Stimulated activated CD4-positive, alpha-beta T cell treated with anti-CD3 and anti-CD28 coated beads, TNF-alpha, amount 100 ng/mL, for 4 hours (primary cell): Measurements from ENCODE around the gene LRCH2.

Experiments
- DNase-seq, 3 experiments: peaks; one replicate each; pipeline ENCODE4 v3.0.0-alpha.2; 2020; ENCODE audit warnings: low read depth in 3 of 3

The LRCH2 gene

DNA sequence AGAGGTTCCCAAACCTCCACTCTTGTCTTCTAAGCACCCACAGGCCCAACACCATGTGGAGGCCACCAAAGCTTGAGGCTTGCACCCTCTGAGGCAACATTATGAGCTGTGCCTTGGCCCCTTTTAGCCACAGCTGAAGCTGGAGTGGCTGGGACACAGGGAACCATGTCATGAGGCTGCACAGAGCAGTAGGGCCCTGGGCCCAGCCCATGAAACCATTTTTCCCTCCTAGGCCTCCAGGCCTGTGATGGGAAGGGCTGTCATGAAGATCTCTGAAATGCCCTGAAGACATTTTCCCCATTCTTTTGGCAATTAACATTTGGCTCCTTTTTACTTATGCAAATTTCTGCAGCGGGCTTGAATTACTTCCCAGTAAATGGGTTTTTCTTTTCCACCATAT is 29.9 kb downstream of the LRCH2 start:
- DNase-seq, result no peak

DNA sequence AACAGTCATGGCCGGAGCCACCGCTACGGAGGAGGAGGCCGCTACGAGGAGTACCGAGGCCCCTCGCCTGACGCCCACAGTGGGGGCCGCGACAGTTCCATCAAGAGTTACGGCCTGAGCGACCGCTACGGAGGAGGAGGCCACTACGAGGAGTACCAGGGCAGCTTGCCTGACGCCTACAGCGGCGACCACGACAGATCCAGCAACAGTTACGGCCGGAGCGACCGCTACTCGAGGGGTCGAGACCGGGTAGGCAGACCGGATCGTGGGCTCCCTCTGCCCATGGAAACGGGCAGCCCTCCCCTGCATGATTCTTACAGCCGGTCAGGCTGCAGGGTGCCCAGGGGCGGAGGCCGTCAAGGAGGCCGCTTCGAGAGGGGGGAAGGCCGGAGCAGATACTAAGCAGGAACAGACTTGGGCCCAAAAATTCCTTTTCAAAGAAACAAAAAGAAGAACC is 41.6 kb downstream of the LRCH2 start:
- no peak for DNase-seq

DNA sequence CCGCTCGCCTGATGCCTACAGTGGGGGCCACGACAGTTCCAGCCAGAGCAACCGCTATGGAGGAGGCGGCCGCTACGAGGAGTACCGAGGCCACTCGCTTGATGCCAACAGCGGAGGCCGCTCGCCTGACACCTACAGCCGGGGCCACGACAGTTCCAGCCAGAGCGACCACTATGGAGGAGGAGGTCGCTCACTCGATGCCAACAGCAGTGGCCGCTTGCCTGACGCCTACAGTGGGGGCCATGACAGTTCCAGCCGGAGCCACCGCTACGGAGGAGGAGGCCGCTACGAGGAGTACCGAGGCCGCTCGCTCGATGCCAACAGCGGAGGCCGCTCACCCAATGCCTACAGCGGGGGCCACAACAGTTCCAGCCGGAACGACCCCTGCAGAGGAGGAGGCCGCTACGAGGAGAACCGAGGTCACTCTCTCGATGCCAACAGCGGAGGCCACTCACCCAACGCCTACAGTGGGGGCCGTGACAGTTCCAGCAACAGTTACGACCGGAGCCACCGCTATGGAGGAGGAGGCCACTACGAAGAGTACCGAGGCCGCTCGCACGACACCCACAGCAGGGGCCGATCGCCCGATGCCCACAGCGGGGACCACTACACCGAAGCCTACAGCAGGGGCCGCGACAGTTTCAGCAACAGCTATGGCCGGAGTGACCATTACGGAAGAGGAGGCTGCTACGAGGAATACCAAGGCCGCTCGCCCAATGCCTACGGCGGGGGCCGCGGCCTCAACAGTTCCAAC is 42.2 kb downstream of the LRCH2 start:
- DNase-seq, result no peak

DNA sequence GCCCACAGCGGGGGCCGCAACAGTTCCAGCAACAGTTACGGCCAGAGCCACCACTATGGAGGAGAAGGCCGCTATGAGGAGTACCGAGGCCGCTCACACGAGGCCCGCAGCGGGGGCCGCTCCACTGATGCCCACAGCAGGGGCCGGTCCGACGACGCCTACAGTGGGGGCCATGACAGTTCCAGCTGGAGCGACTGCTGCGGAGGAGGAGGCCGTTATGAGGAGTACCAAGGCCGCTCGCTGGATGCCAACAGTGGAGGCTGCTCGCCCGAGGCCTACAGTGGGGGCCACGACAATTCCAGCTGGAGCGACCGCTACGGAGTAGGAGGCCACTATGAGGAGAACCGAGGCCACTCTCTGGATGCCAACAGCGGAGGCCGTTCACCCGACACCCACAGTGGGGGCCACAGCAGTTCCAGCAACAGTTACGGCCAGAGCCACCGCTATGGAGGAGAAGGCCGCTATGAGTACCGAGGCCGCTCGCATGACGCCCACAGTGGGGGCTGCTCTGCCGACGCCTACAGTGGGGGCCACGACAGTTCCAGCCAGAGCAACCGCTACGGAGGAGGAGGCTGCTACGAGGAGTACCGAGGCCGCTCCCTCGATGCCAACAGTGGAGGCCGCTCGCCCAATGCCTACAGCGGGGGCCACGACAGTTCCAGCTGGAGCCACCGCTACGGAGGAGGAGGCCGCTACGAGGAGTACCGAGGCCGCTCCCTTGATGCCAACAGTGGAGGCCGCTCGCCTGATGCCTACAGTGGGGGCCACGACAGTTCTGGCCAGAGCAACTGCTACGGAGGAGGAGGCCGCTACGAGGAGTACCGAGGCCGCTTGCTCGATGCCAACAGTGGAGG is 43.0 kb downstream of the LRCH2 start:
- DNase-seq, result no peak

DNA sequence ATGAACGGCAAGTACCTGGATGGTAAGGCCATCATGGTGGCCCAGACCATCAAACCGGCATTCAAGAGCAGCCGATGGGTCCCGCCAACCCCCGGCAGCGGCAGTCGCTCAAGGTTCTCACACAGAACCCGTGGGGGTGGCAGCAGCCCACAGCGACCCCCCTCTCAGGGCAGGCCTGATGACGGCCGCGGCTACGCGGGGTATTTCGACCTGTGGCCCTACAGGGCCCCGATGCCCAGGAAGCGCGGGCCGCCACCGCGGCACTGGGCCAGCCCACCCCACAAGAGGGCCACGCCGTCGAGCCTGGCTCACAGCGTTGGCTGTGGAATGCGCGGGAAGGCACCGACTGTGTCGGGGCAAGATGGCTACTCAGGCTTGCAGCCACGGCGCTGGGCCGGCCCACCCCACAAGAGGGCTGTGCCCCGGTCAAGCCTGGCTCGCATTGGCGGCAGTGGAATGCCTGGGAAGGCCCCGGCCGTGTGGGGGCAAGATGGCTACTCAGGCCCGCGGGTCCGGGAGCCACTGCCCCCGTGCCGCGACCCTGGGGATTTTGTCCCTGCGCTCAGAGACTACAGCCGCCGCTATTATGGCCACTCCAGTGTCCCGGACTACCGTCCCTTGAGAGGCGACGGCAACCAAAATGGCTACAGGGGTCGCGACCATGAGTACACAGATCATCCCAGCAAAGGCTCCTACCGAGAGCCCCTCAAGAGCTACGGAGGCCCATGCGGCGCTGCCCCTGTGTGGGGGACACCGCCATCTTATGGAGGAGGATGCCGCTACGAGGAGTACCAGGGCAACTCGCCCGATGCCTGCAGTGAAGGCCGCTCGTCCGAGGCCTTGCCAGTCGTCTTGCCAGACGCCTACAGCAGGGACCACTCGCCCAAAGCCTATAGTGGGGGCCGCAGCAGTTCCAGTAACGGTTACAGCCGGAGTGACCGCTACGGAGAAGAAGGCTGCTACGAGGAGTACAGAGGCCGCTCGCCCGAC is 44.0 kb downstream of the LRCH2 start:
- no peak for DNase-seq

DNA sequence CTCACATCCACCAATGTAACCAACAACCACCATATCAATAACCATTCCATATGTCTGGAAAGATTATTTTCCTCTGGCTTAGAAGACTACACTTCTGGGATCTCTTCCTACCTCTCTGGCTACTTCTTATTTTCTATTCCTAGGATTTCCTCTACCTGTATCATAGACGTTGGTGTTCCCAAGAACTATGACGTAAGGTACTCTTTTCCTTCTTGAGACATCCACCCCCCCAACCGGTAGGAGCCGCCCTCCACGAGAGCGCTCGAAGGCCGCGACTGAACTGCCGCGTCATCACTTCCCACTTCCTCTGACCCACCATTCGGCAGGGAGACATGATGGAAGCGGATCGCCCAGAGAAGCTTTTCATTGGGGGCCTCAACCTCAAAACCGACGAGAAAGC is 44.8 kb downstream of the LRCH2 start, which contains the start of gene RBMXL3:
TSS of gene RBMXL3 (plus strand) at position 301 of the 400 bp plus-strand sequence. CDS start at position 333, 32 bp downstream.
- DNase-seq, result no peak

DNA sequence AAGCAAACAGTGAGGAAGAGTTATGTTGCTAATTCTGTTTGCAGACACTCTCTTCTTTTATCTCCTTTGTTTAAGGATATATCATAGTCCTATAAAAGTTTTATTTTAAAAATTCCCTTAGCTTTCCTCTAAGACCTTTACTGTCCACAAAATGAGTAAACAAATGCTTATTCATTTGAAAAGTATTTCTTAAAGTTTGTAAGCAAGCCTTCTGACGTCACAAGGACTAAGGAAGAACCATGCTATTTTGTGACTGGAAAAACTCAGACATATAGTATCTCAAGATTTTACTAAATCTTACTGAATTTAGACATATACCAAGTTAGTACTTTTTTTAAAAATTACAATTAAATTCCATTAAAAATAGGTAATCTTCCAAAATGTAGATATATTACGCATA is 49.9 kb downstream of the LRCH2 start:
- no peak for DNase-seq

DNA sequence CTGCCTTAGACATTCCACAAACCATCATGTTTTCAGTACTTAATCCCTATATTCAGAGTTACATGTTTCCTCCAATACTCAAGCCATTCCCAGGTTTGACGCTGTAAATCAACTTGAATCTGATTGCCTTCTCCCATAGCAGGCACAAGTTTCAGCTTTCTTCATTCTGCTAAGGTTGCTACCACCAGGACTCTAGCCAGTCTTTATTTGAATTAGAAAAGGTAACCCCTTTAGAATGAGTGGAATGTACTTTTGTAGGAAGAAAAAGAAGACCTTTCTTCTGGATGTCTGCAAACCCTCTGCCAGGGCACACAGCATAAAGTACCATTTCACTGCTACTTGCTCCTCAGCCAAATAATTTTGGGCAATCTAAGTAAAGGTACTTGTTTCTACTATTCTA is 55.4 kb downstream of the LRCH2 start:
- DNase-seq, result no peak

DNA sequence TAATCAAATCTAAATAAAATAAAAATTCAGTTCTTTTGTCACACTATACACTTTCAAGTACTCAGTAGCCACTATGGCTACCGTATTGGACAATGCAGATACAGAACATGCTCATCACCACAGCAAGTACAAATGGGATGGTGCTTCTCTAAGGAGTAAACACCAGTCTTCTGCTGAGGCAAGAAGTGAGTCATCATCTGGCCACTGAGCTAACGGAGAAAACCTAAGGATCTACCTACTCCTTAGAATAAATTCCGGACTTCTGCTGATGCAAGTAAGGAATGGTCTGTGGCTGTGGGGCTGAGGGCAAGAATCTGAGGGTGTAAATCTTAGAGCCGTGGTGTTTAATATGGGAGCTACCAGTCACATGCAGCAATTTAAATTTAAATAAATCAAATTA is 56.0 kb downstream of the LRCH2 start:
- DNase-seq, result no peak

DNA sequence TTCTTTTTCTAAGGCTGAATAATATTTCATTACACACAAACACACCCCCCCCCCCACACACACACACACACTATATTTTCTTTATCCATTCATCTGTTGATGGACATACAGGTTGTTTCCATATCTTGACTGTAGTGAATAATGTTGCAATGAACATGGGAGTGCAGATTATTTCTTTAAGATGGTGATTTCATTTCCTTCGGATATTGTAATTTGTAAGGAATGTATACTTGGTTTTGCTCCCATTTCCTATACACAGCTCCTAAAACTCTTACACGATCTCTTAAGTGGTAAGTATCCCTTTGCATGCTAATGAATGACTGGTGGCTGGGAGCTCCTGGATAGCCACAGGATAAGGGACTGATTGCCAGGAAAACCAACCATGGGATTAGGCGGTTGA is 59.3 kb downstream of the LRCH2 start:
- no peak for DNase-seq

DNA sequence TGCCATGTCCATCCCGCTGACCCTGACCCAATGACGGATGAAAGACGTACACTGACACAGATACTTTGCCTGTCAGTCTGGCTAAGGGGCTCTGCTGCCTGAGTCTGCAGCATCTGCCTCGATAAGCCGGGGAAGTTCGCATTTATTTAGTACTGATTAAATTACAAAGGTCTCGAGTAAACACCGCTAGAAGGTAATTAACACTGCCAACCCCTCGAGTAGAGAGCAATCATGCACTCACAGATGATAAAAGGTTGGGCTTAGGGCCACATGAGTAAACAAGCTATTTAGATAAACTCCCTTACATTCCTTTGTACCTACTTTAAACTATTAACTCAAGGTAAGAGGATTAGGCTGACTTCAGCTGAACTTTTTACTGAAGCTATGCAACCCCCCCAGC is 60.7 kb downstream of the LRCH2 start:
- DNase-seq, result no peak

DNA sequence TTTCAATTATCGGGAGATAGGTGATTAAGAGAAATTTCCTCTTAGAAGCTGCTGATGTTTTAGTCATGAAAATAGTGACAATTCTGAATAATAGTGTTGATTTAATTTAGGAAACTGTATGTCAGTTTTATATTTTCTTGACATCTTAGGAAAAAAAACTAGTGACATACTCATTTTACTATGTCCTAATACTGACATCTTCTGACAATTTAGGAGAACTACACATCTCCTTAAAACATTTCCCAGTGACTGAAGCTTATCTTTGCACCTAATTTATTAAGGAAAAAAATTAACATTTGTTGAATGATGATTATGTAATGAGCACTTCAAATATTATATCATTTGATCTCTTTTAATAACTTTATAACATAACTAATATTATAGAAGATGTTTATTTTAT is 86.7 kb downstream of the LRCH2 start:
- no peak for DNase-seq

DNA sequence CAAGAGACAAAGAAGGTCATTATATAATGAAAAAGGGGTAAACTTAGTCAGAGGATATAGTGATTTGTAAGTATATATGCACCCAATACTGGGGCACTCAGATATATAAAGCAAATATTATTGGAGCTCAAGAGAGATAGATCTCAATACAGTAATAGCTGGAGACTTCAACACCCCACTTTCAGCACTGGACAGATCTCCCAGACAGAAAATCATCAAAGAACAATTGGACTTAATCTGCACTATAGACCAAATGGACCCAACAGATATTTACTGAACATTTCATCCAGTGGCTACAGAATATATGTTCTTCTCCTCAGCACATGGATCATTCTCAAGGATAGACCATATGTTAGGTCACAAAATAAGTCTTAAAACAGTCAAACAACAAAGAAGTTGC is 91.8 kb downstream of the LRCH2 start:
- DNase-seq, result no peak

DNA sequence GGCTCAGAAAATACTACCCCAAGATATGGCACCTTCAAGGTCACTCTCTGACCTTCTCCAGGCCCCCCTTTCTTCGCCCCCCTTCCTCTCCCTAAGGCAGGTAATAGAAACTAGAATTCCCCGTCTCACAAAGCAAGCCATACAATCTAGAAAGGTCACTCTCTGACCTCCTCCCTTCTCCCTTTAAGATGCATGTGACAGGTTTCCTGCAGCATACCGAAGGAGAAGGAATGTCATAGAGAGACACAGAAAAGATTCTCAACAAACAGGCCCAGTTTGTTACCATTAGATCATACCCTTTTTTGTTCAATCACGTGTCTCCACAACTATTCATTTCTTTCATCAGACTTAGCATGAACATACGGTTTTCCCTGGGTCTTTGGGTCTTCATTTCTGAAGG is 95.9 kb downstream of the LRCH2 start:
- no peak for DNase-seq

DNA sequence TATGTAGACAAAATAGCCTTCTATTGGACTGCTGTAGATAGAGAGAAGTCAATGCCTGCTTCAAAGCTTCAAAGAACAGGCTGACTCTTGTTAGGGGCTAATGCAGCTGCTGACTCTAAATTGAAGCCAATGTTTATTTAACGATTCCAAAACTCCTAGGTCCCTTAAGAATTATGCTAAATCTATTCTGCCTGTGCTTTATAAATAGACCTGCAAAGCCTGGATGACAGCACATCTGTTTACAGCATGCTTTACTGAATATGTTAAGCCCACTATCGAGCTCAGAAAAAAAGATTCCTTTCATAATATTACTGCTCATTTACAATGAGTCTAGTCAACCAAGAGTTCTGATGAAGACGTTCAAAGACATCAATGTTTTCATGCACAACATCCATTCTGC is 99.5 kb downstream of the LRCH2 start:
- no peak for DNase-seq

DNA sequence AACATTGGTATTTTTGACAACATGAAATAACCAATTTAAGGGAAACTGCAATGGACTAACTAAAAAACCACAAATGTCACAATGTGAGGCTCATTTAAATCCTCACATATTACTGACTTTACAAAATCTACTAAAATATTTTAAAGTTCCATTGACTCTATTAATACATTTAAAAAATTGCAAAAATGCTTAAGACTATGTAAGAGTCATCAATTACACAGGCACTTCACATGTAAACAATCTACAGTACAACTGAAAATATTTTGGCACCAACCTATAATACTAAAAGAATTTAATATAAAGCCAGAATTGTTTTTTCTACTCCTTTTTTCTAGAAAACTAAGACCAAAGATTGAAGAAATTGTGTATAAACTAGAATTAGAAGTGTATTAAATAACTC is 121.5 kb downstream of the LRCH2 start:
- no peak for DNase-seq

DNA sequence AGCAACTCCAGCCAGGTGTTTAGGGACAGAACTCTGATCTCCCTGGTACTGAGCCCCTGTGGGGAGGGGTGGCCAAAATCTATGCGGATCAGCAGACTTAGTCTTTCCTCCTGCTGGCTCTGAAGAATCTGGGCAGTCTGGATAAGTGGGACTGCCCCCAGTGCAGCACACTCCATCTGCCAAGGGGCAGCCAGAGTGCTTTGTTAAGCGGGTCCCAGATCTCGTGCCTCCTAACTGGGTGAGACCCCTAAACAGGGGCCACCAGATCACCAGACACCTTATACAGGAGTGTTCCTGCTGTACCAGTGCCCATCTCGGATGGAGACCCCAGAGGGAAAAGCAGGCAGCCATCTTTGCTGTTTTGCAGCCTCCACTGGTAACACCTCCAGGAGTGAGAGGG is 135.0 kb downstream of the LRCH2 start:
- no peak for DNase-seq

DNA sequence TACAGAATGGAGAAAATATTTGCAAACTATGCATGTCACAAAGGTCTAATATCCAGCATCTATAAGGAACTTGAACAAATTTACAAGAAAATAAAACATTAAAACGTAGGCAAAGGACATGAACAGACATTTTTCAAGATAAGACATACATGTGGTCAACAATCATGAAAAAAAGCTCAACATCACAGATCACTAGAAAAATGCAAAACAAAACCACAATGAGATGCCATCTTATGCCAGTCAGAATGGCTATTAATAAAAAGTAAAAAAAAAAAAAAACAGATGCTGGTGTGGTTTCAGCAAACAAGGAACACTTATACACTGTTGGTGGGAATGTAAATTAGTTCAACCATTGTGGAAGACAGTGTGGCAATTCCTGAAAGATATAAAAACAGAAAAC is 140.7 kb downstream of the LRCH2 start:
- DNase-seq, result no peak

DNA sequence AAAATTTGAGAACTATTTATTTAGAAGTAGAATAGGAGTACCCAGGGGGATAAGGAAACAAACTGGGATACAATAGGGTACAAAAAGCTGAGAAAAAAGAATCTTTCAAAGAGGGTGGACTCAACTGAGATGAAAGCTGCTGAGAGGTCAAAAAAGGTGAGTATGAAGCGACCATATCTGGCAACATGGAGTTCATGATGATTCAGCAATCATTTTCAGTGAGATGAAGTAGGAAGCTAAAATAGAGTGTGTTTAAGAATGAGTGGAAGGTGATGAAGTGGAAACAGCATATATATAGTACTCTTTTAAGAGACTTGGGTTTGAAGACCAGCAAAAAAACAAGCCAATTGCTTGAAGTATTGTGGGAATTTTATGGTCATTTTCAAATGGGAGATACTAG is 144.5 kb downstream of the LRCH2 start:
- no peak for DNase-seq

DNA sequence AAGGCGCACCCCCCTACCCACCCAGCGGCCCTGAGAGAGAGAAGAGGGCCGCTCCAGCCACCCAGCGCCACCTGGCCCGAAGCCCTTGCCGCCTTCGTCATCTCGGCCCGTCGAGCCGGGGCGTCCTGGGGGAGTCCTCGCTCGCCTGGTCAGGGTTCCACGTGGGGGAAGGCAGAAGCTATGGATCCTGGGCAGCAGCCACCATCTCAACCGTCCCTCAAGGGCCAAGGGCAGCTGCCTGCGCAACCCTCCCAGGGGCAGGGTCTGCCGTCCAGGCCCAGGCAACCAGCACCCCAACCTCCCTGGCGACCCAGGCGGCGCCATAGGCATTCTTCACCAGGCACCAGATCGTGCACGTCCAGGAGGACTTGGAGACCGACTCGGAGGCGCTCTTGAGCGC is 165.0 kb downstream of the LRCH2 start:
- DNase-seq, result no peak

DNA sequence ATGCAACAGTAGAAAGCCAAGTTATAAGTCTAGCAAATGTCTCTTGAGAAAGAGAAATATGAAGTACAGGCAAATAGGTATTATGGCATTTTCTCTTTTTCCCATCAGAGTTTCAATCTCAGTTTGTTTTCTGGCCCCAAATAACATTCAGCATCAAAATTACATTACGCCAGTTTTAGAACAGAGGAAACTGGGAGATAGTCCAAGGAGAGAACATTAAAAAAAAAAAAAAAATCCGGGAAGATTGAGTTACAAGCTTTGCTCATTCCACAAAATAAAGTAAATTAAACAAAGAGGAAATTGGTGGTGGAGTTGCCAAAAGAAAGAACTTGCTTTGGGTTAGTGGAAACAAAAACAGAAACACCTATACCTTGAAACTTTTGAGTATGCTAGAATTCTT is 166.1 kb downstream of the LRCH2 start:
- no peak for DNase-seq

DNA sequence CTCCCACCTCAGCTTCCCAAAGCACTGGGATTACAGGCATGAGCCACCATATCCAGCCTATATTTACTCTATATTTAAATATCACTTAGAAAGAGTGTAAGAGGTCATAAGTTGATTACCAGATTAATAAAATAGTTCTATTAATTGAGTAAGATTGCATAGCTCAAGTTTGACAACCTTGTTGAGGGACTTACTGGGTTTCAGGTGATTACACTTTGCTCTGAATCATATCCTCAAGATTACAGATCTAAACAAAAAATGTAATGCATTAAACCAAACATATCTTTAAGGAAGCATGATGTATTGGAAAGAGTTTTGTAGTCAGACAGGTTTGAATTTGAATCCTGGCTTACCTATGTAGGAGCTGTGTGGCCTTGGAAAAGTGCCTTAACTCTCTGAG is 168.6 kb downstream of the LRCH2 start:
- DNase-seq, result no peak
